ENCODE measurements around the gene PLOD1. TPM values are rescaled to one million over a fixed set of nuclear protein-coding genes. Genes with fewer than 3 reads are reported as not detected.
"Not testable (repeated sequence)": the region's sequence is repeated elsewhere in the genome, so short reads cannot be mapped to it uniquely, and the experiment has no call there.

PLOD1 gene
- total and polyA plus RNA-seq, 4 donors: 33.5 to 112 (median 79.1) TPM

DNA sequence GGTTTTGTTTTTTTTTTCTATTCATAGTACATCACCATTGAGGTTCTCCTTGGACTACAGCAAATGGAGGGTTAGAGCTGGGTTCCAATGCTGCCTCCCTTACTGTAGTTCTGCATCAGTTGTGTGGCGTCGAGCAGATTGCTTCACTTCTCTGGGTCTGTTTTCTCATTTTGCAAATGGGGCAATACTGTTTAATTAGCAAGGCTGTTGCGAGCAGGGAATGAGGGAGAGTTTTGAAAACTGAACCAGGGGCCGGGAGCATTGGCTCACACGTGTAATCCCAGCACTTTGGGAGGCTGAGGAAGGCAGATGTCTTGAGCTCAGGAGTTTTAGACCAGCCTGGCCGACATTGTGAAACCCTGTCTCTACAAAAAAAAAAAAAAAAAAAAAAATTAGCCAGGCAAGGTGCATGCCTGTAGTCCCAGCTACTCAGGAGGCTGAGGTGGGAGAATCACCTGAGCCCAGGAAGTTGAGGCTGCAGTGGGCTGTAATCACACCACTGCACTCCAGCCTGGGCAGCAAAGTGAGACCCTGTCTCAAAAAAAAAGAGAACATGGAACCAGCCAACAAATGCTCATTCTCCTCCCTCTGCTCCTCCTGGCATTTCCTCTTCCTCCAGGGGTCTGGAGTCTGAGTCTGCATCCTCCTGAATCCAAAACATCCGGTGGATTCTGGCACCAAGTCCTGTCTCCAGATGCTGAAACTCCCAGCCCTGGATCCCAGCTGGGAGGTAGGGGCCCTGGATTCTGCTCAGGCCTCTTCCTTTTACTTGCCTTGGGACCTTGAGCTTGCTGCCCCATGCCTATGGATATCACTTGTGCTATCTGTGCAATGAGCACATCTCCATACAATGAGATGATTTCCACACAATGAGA is 3.7 kb upstream of the PLOD1 start:
- H3K36me3 ChIP-seq (ENCODE audit: control insufficient read depth in 4 of 4, insufficient read depth in 4 of 4, low read length in 4 of 4): no peaks in the 10 kb centered on the region
- H3K27ac ChIP-seq (ENCODE audit: low read depth in 1 of 2, low read length in 1 of 2): peak overlapping the region; percentile 37 to 58
- peak; percentile 78 to 94 (median 84) for DNase-seq
- no peaks in the 10 kb centered on the region for H3K27me3 ChIP-seq (ENCODE audit: control insufficient read depth in 3 of 3, insufficient read depth in 3 of 3, low read length in 2 of 3)
- 29 to 50% methylated on average over 7 of the region's 7 CpGs for WGBS, 2 donors
- no peaks in the 10 kb centered on the region for H3K9me3 ChIP-seq (ENCODE audit: control insufficient read depth in 4 of 4, insufficient read depth in 3 of 4, low read length in 3 of 4)
- no peak for ATAC-seq (ENCODE audit: insufficient read depth, low FRiP score)
- TF ChIP-seq CTCF (IDR thresholded peaks at IDR 0.05; ENCODE audit: control extremely low read depth, extremely low read depth): no peak
- no peak overlapping the region for H3K9ac ChIP-seq (ENCODE audit: insufficient read depth in 1 of 2, low read length in 2 of 2)
- peaks cover 3 to 32% (median 11%) of the 10 kb centered on the region in 5 donors for H3K4me1 ChIP-seq (ENCODE audit: control insufficient read depth in 5 of 5, insufficient read depth in 5 of 5, low read length in 5 of 5)
- H3K4me3 ChIP-seq: no peak overlapping the region

DNA sequence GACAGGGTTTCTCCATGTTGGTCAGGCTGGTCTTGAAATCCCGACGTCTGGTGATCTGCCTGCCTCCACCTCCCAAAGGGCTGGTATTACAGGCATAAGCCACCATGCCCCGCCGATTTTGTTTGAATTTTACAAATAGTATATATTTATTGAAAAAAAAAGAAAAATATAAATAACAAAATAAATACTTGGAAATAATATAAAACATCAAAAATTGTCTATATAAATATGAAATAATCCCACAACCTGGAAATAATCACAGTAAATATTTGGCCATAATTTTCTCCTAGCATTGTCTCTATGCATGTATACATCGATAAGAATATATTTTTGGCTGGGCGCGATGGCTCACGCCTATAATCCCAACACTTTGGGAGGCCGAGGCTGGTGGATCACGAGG is 2.7 kb upstream of the PLOD1 start:
- 93 to 95% methylated on average over 10 of the region's 10 CpGs for WGBS, 2 donors
- H3K4me1 ChIP-seq (ENCODE audit: control insufficient read depth in 5 of 5, insufficient read depth in 5 of 5, low read length in 5 of 5): peaks cover 3 to 32% (median 12%) of the 10 kb centered on the region in 5 donors

GRCh38 chr1:11935057-11935412 is 518 bp downstream of the PLOD1 start:
- H3K36me3 ChIP-seq (ENCODE audit: control insufficient read depth in 4 of 4, insufficient read depth in 4 of 4, low read length in 4 of 4): peaks cover 0 to 5% (median 2%) of the 10 kb centered on the region in 4 donors
- peak overlapping the region in 1 of 2 donors; percentile 75 for H3K9ac ChIP-seq (ENCODE audit: insufficient read depth in 1 of 2, low read length in 2 of 2)
- peak overlapping the region; percentile 79 for H3K4me3 ChIP-seq
- DNase-seq: no peak
- no peaks in the 10 kb centered on the region for H3K9me3 ChIP-seq (ENCODE audit: control insufficient read depth in 4 of 4, insufficient read depth in 3 of 4, low read length in 3 of 4)
- no peaks in the 10 kb centered on the region for H3K27me3 ChIP-seq (ENCODE audit: control insufficient read depth in 3 of 3, insufficient read depth in 3 of 3, low read length in 2 of 3)
- no peak for ATAC-seq (ENCODE audit: insufficient read depth, low FRiP score)
- 2 to 10% methylated on average over 2 of the region's 2 CpGs for WGBS, 2 donors
- peak overlapping the region; percentile 81 to 91 for H3K27ac ChIP-seq (ENCODE audit: low read depth in 1 of 2, low read length in 1 of 2)
- TF ChIP-seq CTCF (IDR thresholded peaks at IDR 0.05; ENCODE audit: control extremely low read depth, extremely low read depth): no peak
- H3K4me1 ChIP-seq (ENCODE audit: control insufficient read depth in 5 of 5, insufficient read depth in 5 of 5, low read length in 5 of 5): peaks cover 2 to 32% (median 12%) of the 10 kb centered on the region in 5 donors

More for the DNA sequence above, 2.7 kb upstream of the PLOD1 start:
- no peak for DNase-seq
- Histone ChIP-seq H3K9me3 (ENCODE audit: control insufficient read depth in 4 of 4, insufficient read depth in 3 of 4, low read length in 3 of 4) (no peaks in the 10 kb centered on the region), H3K9ac (ENCODE audit: insufficient read depth in 1 of 2, low read length in 2 of 2) (no peak overlapping the region), H3K4me3 (no peak overlapping the region), H3K27me3 (ENCODE audit: control insufficient read depth in 3 of 3, insufficient read depth in 3 of 3, low read length in 2 of 3) (no peaks in the 10 kb centered on the region), H3K27ac (ENCODE audit: low read depth in 1 of 2, low read length in 1 of 2) (no peak overlapping the region), H3K36me3 (ENCODE audit: control insufficient read depth in 4 of 4, insufficient read depth in 4 of 4, low read length in 4 of 4) (no peaks in the 10 kb centered on the region)
- no peak for ATAC-seq (ENCODE audit: insufficient read depth, low FRiP score)
- no peak for TF ChIP-seq CTCF (IDR thresholded peaks at IDR 0.05; ENCODE audit: control extremely low read depth, extremely low read depth)

DNA sequence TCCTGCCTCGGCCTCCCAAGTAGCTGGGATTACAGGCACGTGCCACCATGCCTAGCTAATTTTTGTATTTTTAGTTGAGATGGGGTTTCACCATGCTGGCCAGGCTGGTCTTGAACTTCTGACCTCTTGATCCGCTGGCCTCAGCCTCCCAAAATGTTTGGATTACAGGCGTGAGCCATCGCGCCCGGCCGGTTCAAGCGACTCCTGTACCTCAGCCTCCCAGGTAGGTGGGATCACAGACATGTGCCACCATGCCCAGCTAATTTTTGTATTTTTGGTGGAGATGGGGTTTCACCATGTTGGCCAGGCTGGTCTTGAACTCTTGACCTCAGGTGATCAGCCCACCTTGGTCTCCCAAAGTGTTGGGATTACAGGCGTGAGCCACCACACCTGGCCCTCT is 1.2 kb downstream of the PLOD1 start:
- WGBS, 2 donors: 93% methylated on average over 10 of the region's 10 CpGs
- H3K4me3 ChIP-seq; H3K36me3 ChIP-seq (ENCODE audit: control insufficient read depth in 4 of 4, insufficient read depth in 4 of 4, low read length in 4 of 4); DNase-seq; H3K9ac ChIP-seq (ENCODE audit: insufficient read depth in 1 of 2, low read length in 2 of 2); H3K27ac ChIP-seq (ENCODE audit: low read depth in 1 of 2, low read length in 1 of 2); ATAC-seq (ENCODE audit: insufficient read depth, low FRiP score); H3K27me3 ChIP-seq (ENCODE audit: control insufficient read depth in 3 of 3, insufficient read depth in 3 of 3, low read length in 2 of 3); H3K9me3 ChIP-seq (ENCODE audit: control insufficient read depth in 4 of 4, insufficient read depth in 3 of 4, low read length in 3 of 4): not testable (repeated sequence)
- peaks cover 0 to 26% (median 8%) of the 10 kb centered on the region in 5 donors for H3K4me1 ChIP-seq (ENCODE audit: control insufficient read depth in 5 of 5, insufficient read depth in 5 of 5, low read length in 5 of 5)

All from lung (tissue), 12 donors.